H9 (cell line): ENCODE measurements around the gene ASTN2. TPM values are rescaled to one million over a fixed set of nuclear protein-coding genes. Genes with fewer than 3 reads are reported as not detected.

Experiments
- DNase-seq: peaks from one replicate; pipeline ENCODE4 v3.0.0-alpha.2; 2017
- H2AFZ ChIP-seq: one replicate; pipeline ENCODE4 v1.6.1; 2013; ENCODE audit warnings: mild to moderate bottlenecking, low read length, control low read depth, moderate library complexity
- H2AK5ac ChIP-seq: 2 replicates; pipeline ENCODE4 v1.6.1; 2013; ENCODE audit warnings: low read length, control low read depth, mixed read lengths; ENCODE audit not compliant: insufficient read length
- H2BK120ac ChIP-seq: one replicate; pipeline ENCODE4 v1.6.1; 2013; ENCODE audit warnings: low read depth, mild to moderate bottlenecking, low read length, control low read depth, inconsistent platforms; ENCODE audit not compliant: poor library complexity, severe bottlenecking
- H2BK12ac ChIP-seq: 2 replicates; pipeline ENCODE4 v1.6.1; 2013; ENCODE audit warnings: low read length, control low read depth, mixed read lengths, low read depth; ENCODE audit not compliant: insufficient read length
- H2BK15ac ChIP-seq: 2 replicates; pipeline ENCODE4 v1.6.1; 2013; ENCODE audit warnings: low read depth, low read length, control low read depth
- H2BK20ac ChIP-seq: one replicate; pipeline ENCODE4 v1.6.1; 2013; ENCODE audit warnings: low read depth, mild to moderate bottlenecking, low read length, control low read depth, inconsistent platforms; ENCODE audit not compliant: poor library complexity, severe bottlenecking
- H2BK5ac ChIP-seq: 2 replicates; pipeline ENCODE4 v1.6.1; 2013; ENCODE audit warnings: low read length, control low read depth, mixed read lengths; ENCODE audit not compliant: insufficient read length
- H3K14ac ChIP-seq: 2 replicates; pipeline ENCODE4 v1.6.1; 2013; ENCODE audit warnings: low read length, control low read depth; ENCODE audit not compliant: insufficient read depth
- H3K18ac ChIP-seq: 2 replicates; pipeline ENCODE4 v1.6.1; 2013; ENCODE audit warnings: low read depth, mild to moderate bottlenecking, mixed read lengths, low read length, control low read depth; ENCODE audit not compliant: insufficient read length
- H3K23ac ChIP-seq: 2 replicates; pipeline ENCODE4 v1.6.1; 2013; ENCODE audit warnings: low read length, control low read depth, mixed read lengths, low read depth; ENCODE audit not compliant: insufficient read length
- H3K23me2 ChIP-seq: 2 replicates; pipeline ENCODE4 v1.6.1; 2013; ENCODE audit warnings: low read depth, mild to moderate bottlenecking, mixed read lengths, low read length, control low read depth; ENCODE audit not compliant: insufficient read length, poor library complexity, severe bottlenecking
- H3K27ac ChIP-seq: 2 replicates; pipeline ENCODE4 v1.5.1; 2013; ENCODE audit warnings: low read length, control low read depth, mixed read lengths, low read depth; ENCODE audit not compliant: insufficient read length
- H3K27me3 ChIP-seq: 2 replicates; pipeline ENCODE4 v1.6.1; 2013; ENCODE audit warnings: low read length, control low read depth, inconsistent platforms; ENCODE audit not compliant: insufficient read depth
- H3K4ac ChIP-seq: 2 replicates; pipeline ENCODE4 v1.6.1; 2013; ENCODE audit warnings: low read depth, mild to moderate bottlenecking, control low read depth, inconsistent platforms, low read length, moderate library complexity
- H3K4me1 ChIP-seq: 2 replicates; pipeline ENCODE4 v1.6.1; 2013; ENCODE audit warnings: low read length, control low read depth, inconsistent platforms; ENCODE audit not compliant: insufficient read depth
- H3K4me2 ChIP-seq: 2 replicates; pipeline ENCODE4 v1.6.1; 2013; ENCODE audit warnings: low read length, control low read depth, mixed read lengths; ENCODE audit not compliant: insufficient read length, insufficient read depth
- H3K56ac ChIP-seq: 2 replicates; pipeline ENCODE4 v1.6.1; 2013; ENCODE audit warnings: low read depth, mild to moderate bottlenecking, mixed read lengths, low read length, control low read depth; ENCODE audit not compliant: insufficient read length
- H3K79me1 ChIP-seq: 2 replicates; pipeline ENCODE4 v1.6.1; 2013; ENCODE audit warnings: low read depth, mild to moderate bottlenecking, moderate library complexity, low read length, control low read depth, inconsistent platforms; ENCODE audit not compliant: insufficient read depth, poor library complexity, severe bottlenecking
- H3K79me2 ChIP-seq: 2 replicates; pipeline ENCODE4 v1.6.1; 2013; ENCODE audit warnings: low read length, control low read depth, inconsistent platforms; ENCODE audit not compliant: insufficient read depth
- H3K9ac ChIP-seq: 2 replicates; pipeline ENCODE4 v1.6.1; 2013; ENCODE audit warnings: low read length, control low read depth, mixed read lengths; ENCODE audit not compliant: insufficient read length; ENCODE audit errors: extremely low read depth
- H3K9me3 ChIP-seq: one replicate; pipeline ENCODE4 v1.6.1; 2013; ENCODE audit warnings: low read depth, low read length, inconsistent platforms; ENCODE audit not compliant: control insufficient read depth
- H3T11ph ChIP-seq: one replicate; pipeline ENCODE4 v1.6.1; 2013; ENCODE audit warnings: mild to moderate bottlenecking, low read length, control low read depth, inconsistent platforms
- H4K20me1 ChIP-seq: one replicate; pipeline ENCODE4 v1.6.1; 2013; ENCODE audit not compliant: control insufficient read depth, insufficient read length, insufficient read depth
- H4K5ac ChIP-seq: 2 replicates; pipeline ENCODE4 v1.6.1; 2013; ENCODE audit warnings: low read depth, mild to moderate bottlenecking, mixed read lengths, low read length, control low read depth; ENCODE audit not compliant: insufficient read length
- H4K8ac ChIP-seq: replicated peaks from 2 replicates; pipeline ENCODE4 v1.6.1; 2013; ENCODE audit warnings: low read length, control low read depth, mixed read lengths, low read depth; ENCODE audit not compliant: insufficient read length
- H4K91ac ChIP-seq: 2 replicates; pipeline ENCODE4 v1.6.1; 2013; ENCODE audit warnings: low read depth, mild to moderate bottlenecking, moderate library complexity, mixed read lengths, low read length, control low read depth; ENCODE audit not compliant: insufficient read length
- H3K27ac Mint-ChIP-seq, 3 experiments: 2 replicates in 2 of 3; 3 replicates in 1 of 3; pipeline ENCODE4 v1.8.0; 2020 to 2021; ENCODE audit warnings: mixed read lengths in 3 of 3, mild to moderate bottlenecking in 1 of 3, moderate library complexity in 1 of 3
- H3K27me3 Mint-ChIP-seq: 2 replicates; pipeline ENCODE4 v1.8.0; 2021; ENCODE audit warnings: low read depth, mild to moderate bottlenecking, moderate library complexity, mixed read lengths
- H3K36me3 Mint-ChIP-seq, 3 experiments: 2 replicates in 2 of 3; 3 replicates in 1 of 3; pipeline ENCODE4 v1.8.0; 2020 to 2021; ENCODE audit warnings: low read depth in 3 of 3, mixed read lengths in 3 of 3; ENCODE audit not compliant: insufficient read depth in 1 of 3
- H3K4me1 Mint-ChIP-seq, 2 experiments: 2 replicates each; pipeline ENCODE4 v1.8.0; 2020; ENCODE audit warnings: mixed read lengths in 2 of 2
- H3K4me3 Mint-ChIP-seq, 2 experiments: 2 replicates in 1 of 2; 3 replicates in 1 of 2; pipeline ENCODE4 v1.8.0; 2020 to 2021; ENCODE audit warnings: mild to moderate bottlenecking in 2 of 2, mixed read lengths in 2 of 2, moderate library complexity in 1 of 2
- H3K9me3 Mint-ChIP-seq, 2 experiments: 2 replicates in 1 of 2; 3 replicates in 1 of 2; pipeline ENCODE4 v1.8.0; 2020; ENCODE audit warnings: mild to moderate bottlenecking in 2 of 2, mixed read lengths in 2 of 2, moderate library complexity in 1 of 2
- CTCF ChIP-seq: fragments of 200-600 bp; sonication (generic); conservative IDR thresholded peaks from 3 replicates; pipeline ENCODE4 v1.8.0; 2021; ENCODE audit warnings: antibody characterized with exemption, mild to moderate bottlenecking
- WGBS: extraction: QIAGEN DNeasy Blood & Tissue Kit; methylation state at CpG from one replicate; pipeline ENCODE4 v1.1.7; 2013; ENCODE audit warnings: missing lambda C conversion rate, low lambda C conversion rate, mixed read lengths; ENCODE audit not compliant: insufficient read length; ENCODE audit errors: extremely low coverage; 5-methylcytosine and 5-hydroxymethylcytosine counted together
- total RNA-seq: library from RNA; stranded (reverse); gene quantifications from 2 replicates; pipeline ENCODE4 v1.2.1, GENCODE V29; 2021

Gene ASTN2
- total RNA-seq, 1 experiment from 2014 or later = 9.7 TPM

- WGBS = no CpG with 5 or more reads among the region's 4 CpGs
- no peak overlapping the region for H2AFZ ChIP-seq
- H4K20me1 ChIP-seq = no peaks in the 10 kb centered on the region
- no peak overlapping the region for H2BK12ac ChIP-seq
- no peak overlapping the region for H3K4me3 Mint-ChIP-seq
- H3T11ph ChIP-seq = no peak overlapping the region
- no peak overlapping the region for H4K5ac ChIP-seq
- peaks cover 2% of the 10 kb centered on the region; the same call in 1 of the 2 replicates for H3K4me1 ChIP-seq
- no peaks in the 10 kb centered on the region for H3K9me3 ChIP-seq
- H2AK5ac ChIP-seq = no peak overlapping the region
- no peak overlapping the region for H2BK5ac ChIP-seq
- no peaks in the 10 kb centered on the region for H3K9me3 Mint-ChIP-seq
- TF ChIP-seq CTCF = no peak
- no peak overlapping the region for H3K27ac Mint-ChIP-seq
- no peak overlapping the region for H2BK20ac ChIP-seq
- no peak overlapping the region for H4K8ac ChIP-seq
- H3K27me3 Mint-ChIP-seq = no peaks in the 10 kb centered on the region; the same call in 1 of the 2 replicates
- H3K36me3 Mint-ChIP-seq = no peaks in the 10 kb centered on the region
- H3K4me2 ChIP-seq = no peak overlapping the region
- no peaks in the 10 kb centered on the region for H3K79me2 ChIP-seq
- no peak overlapping the region for H3K56ac ChIP-seq
- no peak overlapping the region for H3K4ac ChIP-seq
- H3K27me3 ChIP-seq = no peaks in the 10 kb centered on the region
- DNase-seq = peak; percentile 49
- H3K23me2 ChIP-seq = no peaks in the 10 kb centered on the region
- no peak overlapping the region for H2BK15ac ChIP-seq
- H2BK120ac ChIP-seq = no peak overlapping the region
- no peak overlapping the region for H3K23ac ChIP-seq
- H3K14ac ChIP-seq = no peak overlapping the region
- H3K27ac ChIP-seq = no peak overlapping the region
- H3K9ac ChIP-seq = no peak overlapping the region
- peaks cover 24 to 34% of the 10 kb centered on the region in 2 experiments for H3K4me1 Mint-ChIP-seq
- no peaks in the 10 kb centered on the region for H3K79me1 ChIP-seq
- no peak overlapping the region for H4K91ac ChIP-seq
- H3K18ac ChIP-seq = no peak overlapping the region
Measured at GRCh38 chr9:117073071-117073470, 341.8 kb downstream of the ASTN2 start.
